GM12873 (cell line): ENCODE results near the gene LRRC58.

Experiments
- TF ChIP-seq, protein P1 (sequence below): IDR thresholded peaks from 2 replicates; pipeline ENCODE4 v1.5.1; 2012; ENCODE audit warnings: low read depth, mild to moderate bottlenecking, moderate library complexity, low read length, control low read depth; ENCODE audit not compliant: insufficient read depth; ENCODE audit errors: missing control alignments

Gene LRRC58

DNA sequence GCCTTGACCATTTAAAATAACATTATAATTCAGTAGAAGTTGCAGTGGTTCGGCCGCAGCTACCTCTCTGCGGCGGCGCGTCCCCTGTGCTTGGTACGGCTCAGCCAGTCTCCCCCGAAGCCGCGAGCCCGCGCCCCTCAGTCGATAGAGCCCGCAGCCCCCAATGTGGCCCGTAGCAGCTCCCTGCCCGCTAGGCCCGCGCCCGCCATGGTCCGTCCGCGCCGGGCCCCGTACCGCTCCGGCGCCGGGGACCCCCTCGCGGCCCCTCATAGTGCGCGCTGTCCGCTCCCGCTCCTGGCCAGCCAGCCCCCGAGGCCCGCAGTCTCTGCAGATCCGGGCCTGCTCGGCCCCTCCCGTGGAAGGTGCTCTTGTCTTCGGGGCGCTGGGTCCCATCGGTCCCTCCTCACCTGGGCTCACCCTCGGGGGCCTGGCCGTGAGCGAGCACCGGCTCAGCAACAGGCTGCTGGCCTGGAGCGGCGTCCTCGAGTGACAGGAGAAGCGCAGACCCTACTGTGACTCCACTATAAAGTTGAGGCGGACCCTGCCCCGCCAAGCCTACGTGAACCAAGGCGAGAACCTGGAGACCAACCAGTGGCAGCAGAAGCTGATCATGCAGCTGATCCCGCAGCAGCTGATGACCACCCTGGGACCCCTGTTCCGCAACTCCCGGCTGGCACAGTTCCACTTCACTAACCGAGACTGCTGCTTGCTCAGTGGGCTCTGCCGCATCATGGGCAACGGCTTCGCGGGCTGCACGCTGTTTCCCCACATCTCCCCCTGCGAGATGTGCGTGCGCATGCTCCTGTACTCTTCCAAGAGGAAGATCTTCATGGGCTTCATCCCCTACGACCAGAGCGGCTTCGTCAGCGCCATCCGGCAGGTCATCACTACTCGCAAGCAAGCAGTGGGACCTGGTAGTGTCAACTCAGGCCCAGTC is 42.4 kb downstream of the LRRC58 start:
- TF ChIP-seq, protein P1, sequence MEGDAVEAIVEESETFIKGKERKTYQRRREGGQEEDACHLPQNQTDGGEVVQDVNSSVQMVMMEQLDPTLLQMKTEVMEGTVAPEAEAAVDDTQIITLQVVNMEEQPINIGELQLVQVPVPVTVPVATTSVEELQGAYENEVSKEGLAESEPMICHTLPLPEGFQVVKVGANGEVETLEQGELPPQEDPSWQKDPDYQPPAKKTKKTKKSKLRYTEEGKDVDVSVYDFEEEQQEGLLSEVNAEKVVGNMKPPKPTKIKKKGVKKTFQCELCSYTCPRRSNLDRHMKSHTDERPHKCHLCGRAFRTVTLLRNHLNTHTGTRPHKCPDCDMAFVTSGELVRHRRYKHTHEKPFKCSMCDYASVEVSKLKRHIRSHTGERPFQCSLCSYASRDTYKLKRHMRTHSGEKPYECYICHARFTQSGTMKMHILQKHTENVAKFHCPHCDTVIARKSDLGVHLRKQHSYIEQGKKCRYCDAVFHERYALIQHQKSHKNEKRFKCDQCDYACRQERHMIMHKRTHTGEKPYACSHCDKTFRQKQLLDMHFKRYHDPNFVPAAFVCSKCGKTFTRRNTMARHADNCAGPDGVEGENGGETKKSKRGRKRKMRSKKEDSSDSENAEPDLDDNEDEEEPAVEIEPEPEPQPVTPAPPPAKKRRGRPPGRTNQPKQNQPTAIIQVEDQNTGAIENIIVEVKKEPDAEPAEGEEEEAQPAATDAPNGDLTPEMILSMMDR = no peak

DNA sequence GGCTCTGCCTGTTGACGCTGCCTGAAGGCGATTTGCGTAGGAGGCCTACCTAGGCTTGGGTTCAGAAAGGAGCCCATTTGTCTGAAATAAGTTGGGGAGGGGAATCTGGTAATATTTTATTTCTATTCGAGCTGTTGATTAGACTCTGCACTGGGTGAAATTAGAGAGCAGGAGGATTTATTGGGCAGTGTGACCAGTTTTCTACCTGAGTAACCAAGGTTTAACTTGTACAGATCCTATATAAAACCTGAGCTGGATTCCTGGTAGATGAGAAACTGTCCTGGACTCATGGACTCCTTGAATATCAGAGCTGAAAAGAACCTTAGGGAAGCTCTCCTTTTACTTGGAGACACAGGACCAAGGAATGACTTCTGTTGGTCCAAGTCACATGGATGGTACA is 44.5 kb downstream of the LRRC58 start:
- TF ChIP-seq, protein P1 = no peak

DNA sequence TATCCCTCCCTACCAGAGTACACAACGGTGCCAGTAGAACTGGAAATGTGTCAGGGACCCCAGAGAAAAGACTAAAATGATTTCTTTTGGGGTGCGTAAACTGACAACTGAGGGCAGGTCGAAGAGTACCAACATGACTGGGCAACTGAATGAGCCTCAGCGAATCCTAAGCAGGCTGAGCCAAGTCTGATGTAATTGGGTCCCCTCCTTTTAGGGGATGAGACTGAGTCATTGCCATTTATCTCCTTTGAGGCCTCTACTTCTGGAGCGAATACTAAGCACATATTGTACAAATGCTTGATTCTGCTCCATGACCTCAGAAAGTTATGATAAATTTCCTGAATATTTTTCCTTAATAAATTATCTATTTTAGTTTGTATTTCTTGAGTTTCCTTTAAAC is 46.8 kb downstream of the LRRC58 start:
- TF ChIP-seq, protein P1 = no peak

DNA sequence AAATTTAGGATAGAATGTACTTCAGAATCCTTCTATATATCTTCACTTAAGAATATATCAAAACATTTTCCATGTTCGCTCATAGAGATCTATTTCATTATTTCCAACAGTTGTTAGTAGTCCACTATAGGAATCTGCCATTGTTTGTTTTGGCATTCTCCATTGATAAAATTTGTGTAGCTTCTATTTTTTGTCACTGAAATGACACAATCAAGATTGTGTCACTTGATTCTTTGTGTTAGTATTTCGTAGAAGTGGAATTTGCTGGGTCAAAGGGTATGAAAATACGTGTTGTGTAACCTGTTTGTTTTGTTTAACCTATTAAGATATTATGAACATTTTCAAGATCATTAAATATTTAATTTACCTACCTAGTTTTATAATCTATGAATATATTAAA is 48.2 kb downstream of the LRRC58 start:
- TF ChIP-seq, protein P1 = no peak

DNA sequence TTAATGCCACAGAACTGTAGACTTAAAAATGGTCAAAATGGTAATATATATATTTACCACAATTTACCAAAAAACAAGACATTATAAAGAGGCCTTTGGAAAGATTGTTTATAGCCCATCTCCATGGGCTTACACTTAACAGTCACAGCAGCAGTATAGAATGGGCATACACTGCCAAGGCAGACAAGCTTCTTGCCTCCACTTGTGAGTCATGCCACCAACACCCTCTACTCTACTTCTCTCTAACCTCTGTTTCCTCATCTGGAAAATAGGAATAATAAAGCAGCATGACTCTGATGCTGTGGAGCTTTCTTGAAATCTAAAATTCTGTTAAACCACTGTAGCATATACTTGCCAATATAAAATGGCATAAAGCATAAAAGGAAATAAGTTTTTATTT is 49.8 kb downstream of the LRRC58 start:
- TF ChIP-seq, protein P1 = no peak

DNA sequence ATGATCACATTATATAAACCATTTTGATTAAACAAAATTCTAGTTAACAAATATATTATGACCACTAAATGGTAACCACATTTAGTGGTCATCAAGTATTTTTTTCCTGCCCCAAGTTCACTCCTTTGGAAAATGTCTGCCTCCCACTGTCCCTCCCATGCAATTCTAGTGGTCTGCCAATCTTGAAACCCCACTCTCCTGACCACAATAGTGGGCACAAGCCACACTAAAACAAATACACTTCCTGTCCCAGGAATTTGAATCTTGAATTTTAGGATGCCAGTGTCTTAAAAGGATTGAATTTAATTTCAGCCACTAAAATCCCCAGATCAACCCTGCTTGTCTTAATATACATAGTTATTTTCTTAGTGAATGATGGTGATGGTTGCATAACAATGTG is 50.2 kb downstream of the LRRC58 start:
- TF ChIP-seq, protein P1 = no peak

DNA sequence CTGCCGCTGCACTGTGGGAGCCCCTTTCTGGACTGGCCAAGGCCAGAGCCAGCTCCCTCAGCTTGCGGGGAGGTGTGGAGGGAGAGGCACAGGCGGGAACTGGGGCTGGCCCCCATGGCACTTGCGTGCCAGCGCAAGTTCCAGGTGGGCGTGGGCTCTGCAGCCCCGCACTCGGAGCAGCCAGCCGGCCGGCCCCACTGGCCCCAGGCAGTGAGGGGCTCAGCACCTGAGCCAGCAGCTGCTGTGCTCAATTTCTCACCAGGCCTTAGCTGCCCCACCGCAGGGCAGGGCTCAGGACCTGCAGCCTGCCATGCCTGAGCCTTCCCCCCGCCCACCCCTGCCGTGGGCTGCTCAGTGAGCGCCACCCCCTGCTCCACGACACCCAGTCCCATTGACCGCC is 59.5 kb downstream of the LRRC58 start:
- TF ChIP-seq, protein P1 = no peak
